Epidermal melanocyte (primary cell): ENCODE results near the gene HTATIP2.
"Not testable (repeated sequence)": the region's sequence is repeated elsewhere in the genome, so short reads cannot be mapped to it uniquely, and the experiment has no call there.

Experiments
- DNase-seq: peaks from one replicate; pipeline ENCODE4 v3.0.0; 2011; ENCODE audit warnings: low spot score; ENCODE audit not compliant: insufficient read length

Gene HTATIP2

DNA sequence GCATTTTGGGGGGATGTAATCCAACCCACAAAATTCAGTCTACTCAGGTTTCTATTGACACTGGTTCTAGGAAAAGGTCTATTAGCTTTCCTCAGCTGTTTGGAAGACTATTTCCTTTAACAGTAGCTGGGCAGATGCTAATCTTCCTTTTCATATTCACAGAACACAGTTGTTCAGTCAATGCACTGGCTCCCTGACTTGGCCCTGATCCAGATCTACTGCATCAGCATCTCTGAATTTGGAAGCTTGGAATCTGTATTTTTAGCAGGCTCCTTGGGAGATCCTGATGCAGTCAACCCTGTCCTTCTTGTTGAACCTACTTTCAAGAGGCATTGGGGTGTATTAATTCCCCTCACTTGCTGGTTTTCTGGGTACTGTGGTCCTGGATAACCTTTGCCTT lies 6.3 kb downstream of the HTATIP2 start:
- no peak for DNase-seq

GRCh38 chr11:20372081-20372626 lies 8.6 kb downstream of the HTATIP2 start:
- no peak for DNase-seq

- DNase-seq: no peak
Observed at GRCh38 chr11:20373147-20373546, 9.6 kb downstream of the HTATIP2 start.

DNA sequence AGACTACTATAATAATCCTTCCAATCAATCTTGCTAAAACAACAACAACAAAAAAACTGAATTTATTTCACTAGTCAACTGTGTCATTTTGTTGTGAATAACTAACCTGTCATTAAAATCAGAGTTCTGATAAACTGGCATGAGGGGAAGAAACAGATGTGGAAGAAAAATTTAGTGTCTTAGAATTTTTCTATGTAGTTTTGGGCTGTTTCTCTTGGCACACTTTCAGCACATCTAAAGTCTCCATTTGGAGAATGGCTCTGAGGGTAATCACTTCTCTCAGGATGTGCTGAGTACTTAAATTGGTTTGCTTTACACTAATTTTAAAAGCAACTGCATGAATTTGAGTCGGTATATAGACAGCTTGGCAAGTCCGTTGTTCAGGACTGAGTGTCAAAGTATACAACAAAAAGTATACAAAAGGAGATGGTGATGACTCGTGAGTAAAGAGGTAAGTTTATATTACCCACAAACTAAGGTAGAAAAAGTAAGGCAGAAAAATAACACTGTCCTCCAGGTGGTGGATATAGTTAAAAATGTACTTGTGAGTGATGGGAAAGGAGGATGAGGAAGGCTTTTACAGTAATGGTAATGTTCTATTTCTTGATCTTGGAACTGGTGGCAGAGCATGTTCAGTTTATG lies 10.2 kb downstream of the HTATIP2 start:
- no peak for DNase-seq

GRCh38 chr11:20374741-20375300 lies 11.3 kb downstream of the HTATIP2 start:
- no peak for DNase-seq

- no peak for DNase-seq
Observed at GRCh38 chr11:20376162-20376730, 12.7 kb downstream of the HTATIP2 start.

- DNase-seq: not testable (repeated sequence)
Observed at GRCh38 chr11:20385996-20386395, 22.5 kb downstream of the HTATIP2 start.

GRCh38 chr11:20387261-20388095 lies 24.0 kb downstream of the HTATIP2 start, which contains the start of gene PRMT3:
Gene PRMT3, plus strand, starts transcription at chr11:20387716. Its CDS starts 31 bp downstream, at chr11:20387747.
- DNase-seq: peak; percentile 81

DNA sequence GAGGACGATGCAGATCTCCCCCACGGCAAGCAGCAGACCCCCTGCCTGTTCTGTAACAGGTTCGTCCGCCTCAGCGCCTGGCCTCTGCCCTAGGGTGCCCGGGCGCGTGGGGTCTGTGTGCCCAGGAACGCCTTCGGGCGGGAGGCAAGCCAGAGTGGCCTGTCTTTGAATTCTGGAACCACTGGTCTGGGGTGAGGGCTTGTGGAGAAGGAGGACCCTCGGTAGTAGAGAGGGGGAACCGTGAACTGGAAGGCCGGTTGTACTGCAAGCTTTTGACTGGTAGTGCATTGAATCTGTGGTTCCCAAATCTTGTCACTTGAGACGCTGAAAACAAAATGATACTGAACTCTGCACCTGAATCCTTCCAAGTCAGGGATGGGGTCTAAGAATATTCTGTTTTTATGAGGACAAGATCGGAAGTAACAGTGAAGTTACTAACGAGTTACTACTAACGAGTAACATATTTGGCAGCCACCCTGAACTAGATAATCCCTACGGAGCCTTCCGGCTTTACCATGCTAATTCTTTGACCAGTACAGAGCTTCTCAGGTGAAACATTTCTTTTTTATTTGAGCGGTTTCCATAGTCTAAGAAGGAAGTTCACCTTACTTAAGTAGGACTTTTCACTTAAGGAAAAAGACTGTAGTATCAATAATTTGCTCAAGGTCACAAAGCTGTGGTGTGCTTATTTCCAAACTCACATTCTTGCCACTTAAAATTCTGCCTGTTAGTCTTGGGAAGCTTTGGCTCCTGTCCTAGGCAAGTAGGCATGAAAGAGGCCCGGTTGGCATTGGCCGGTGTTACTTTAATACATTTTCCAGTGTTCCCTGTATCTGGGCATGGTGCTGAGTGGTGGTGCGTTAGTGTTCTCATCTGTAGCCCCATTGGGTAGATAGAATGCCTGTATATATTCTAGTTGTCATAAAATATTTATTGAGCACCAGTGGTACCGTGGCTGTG lies 24.9 kb downstream of the HTATIP2 start:
- DNase-seq: no peak

DNA sequence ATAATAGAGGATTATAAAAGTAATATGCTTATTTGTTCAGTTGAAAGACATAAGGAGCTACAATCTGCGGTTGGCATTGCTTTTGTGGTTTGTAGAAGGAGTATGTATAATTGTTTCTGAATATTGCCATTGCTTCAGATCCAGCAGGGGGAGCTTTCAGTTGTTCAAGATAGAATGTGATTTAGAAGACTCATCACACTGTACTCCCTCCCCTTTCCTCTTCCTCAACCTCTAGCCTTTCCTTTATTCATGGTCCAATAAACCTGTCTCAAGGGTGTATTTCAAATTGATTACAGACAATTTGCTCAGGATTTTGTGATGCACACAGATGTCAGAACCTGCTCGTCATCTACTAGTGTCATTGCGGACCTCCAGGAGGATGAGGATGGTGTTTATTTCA lies 33.8 kb downstream of the HTATIP2 start:
- DNase-seq: peak; percentile 30

DNA sequence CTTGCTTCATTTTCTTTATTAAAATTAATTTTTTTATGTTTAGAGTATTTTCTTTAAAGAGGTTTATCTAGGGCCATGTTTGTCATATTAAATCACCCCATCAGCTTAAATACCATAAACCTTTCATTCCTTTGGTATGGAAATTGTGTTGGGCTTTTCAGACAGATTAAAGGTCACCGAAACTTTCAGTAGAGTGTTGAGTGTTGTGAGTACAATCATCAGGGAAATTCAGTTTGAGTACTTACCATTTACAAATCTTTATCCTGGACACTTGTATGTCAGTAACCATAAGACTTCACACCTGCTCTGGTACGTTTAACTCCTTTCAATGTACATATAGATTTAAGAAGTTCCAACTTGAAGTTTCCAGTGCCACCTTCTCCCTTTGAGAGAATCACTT lies 36.0 kb downstream of the HTATIP2 start:
- no peak for DNase-seq

- DNase-seq: no peak
Observed at GRCh38 chr11:20403059-20403458, 39.5 kb downstream of the HTATIP2 start.

DNA sequence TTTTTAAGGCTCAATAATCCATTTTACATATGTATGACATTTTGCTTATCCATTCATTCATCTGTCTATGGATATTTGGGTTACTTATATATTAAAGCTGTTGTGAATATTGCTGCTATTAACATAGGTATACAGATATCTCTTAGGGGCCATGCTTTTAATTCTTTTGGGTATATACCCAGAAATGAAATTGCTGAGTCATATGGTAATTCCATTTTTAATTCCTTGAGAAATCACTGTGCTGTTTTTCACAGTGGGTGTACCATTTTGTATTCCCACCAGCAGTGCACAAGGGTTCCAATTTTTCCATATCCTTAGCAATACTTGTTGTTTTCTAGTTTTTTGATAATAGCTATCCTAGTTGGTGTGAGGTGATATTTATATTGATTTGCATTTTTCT lies 43.0 kb downstream of the HTATIP2 start:
- no peak for DNase-seq

DNA sequence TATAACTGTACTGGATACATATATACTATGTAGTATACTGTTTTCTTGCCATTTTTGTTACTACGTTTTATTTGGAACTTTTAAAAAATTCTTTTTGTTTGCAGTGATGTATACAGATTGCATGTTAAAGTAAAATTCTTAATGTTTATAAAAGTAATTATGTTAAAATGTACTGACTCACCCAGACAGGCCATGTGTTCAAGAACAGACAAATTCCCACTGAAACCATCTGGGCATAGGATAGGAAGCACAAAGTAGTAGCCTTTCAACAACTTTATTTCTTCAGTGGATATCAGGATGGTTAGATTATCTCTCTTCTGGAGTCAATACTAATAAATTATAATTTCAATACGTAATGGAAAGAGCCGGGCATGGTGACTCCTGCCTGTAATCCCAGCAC lies 43.8 kb downstream of the HTATIP2 start:
- no peak for DNase-seq

DNA sequence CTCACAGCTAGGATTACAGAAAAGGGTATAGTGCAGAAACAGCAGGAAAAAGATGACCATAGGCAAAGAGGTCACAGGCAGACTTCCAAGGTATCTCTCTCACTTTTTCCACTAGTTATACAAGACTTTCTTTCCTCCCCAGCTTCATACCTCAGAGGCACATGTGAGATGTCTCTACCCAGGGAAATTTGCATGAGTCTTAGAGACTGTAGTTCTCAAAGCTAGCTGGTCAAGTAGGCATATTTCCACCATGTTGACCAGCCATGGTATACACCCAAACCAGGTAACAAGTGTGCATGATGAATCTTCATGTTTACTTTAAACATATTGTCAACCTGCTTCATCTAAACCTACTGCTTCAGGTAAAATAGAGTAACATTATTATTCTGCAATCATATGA lies 51.9 kb downstream of the HTATIP2 start:
- no peak for DNase-seq

DNA sequence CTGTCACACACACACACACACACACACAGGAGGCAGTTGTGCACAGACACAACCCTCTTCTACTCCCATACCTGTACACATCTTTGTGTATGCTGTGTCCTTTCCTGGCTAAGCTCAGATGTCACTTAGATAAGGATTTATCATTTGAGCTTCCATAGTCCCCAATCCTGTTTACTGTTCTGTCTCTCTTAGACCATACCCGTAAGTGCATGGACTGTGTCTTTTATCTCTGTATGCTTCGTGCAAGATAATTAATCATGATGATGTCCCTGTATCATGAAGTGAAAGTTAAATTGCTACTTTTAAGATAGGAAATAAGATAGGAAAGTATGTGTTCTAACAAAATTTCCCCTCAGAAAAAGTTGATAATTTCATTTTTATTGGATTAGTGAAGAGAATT lies 54.3 kb downstream of the HTATIP2 start:
- no peak for DNase-seq

GRCh38 chr11:20421946-20422345 lies 58.4 kb downstream of the HTATIP2 start:
- no peak for DNase-seq

- no peak for DNase-seq
Observed at GRCh38 chr11:20429216-20429615, 65.7 kb downstream of the HTATIP2 start.
